Breast epithelium (tissue), 3 donors: ENCODE data around the gene KCNQ1OT1.

Experiments
- CTCF ChIP-seq, 3 donors: fragments of 450-650 bp; IDR thresholded peaks; one replicate each; pipeline ENCODE4 v1.5.1; 2016 to 2017; ENCODE audit warnings: antibody characterized with exemption in 3 of 3, mild to moderate bottlenecking in 3 of 3, moderate library complexity in 3 of 3
- POLR2A ChIP-seq: fragments of 450-650 bp; IDR thresholded peaks from one replicate; pipeline ENCODE4 v1.6.1; 2016; ENCODE audit warnings: antibody characterized with exemption, mild to moderate bottlenecking, moderate library complexity

DNA sequence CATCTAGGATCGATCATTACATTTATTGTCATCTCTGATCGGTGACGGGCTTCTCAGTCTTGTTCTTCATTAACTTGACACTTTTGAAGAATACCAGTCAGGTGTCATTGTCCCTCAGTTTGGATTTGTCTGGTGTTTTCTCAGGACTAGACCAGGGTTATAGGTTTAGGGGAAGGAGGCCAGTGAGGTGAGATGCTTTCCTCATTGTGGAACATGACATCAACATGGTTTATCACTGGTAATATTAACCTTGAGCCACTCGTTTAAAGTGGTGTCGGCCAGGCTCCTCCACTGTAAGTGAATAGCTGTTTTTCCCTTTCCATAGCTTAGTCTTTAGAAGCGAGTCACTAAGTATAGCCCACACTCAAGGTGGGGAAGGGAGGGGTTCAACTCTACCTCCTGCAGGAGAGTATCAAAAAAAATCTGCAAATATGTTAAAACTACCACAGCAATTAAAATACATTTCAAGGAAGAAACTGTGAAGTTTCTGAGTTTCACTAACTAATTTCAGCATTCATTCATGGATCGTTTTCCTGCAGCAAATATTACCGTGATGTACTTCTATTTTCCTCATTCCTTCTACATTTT is 42.0 kb downstream of the KCNQ1OT1 start:
- TF ChIP-seq POLR2A (no peak), CTCF (IDR thresholded peaks at IDR 0.05) (no peak)
